ENCODE measurements around the gene HERPUD1. TPM values are rescaled to one million over a fixed set of nuclear protein-coding genes. Genes with fewer than 3 reads are reported as not detected.

HERPUD1 gene
- total and polyA plus RNA-seq, 8 donors: 78.2 to 298 (median 203) TPM

- intact Hi-C loops (cut with DNase I): loop anchor here in 2 of 3 donors (5.0 kb wide), 1 partner anchor 84 kb away; the partner anchor contains the start of gene SLC12A3 (in 2 of the 2)
Observed at GRCh38 chr16:56950881-56951771, 19.2 kb downstream of the HERPUD1 start.

GRCh38 chr16:56953006-56953405 lies 21.1 kb downstream of the HERPUD1 start:
- H3K36me3 ChIP-seq: no peaks in the 10 kb centered on the region
- no peaks in the 10 kb centered on the region for H3K9me3 ChIP-seq
- H3K27me3 ChIP-seq: no peaks in the 10 kb centered on the region
- DNase-seq (no peak), ATAC-seq (no peak), FAIRE-seq (no peak)
- no peak overlapping the region for H3K4me3 ChIP-seq
- 70 to 88% methylated on average over 6 of the region's 6 CpGs for WGBS, 2 donors
- TF ChIP-seq, protein P1, sequence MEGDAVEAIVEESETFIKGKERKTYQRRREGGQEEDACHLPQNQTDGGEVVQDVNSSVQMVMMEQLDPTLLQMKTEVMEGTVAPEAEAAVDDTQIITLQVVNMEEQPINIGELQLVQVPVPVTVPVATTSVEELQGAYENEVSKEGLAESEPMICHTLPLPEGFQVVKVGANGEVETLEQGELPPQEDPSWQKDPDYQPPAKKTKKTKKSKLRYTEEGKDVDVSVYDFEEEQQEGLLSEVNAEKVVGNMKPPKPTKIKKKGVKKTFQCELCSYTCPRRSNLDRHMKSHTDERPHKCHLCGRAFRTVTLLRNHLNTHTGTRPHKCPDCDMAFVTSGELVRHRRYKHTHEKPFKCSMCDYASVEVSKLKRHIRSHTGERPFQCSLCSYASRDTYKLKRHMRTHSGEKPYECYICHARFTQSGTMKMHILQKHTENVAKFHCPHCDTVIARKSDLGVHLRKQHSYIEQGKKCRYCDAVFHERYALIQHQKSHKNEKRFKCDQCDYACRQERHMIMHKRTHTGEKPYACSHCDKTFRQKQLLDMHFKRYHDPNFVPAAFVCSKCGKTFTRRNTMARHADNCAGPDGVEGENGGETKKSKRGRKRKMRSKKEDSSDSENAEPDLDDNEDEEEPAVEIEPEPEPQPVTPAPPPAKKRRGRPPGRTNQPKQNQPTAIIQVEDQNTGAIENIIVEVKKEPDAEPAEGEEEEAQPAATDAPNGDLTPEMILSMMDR (IDR thresholded peaks at IDR 0.05): no peak
- no peak overlapping the region for H3K27ac ChIP-seq
- H3K4me1 ChIP-seq: no peaks in the 10 kb centered on the region
- intact Hi-C loops (cut with DNase I): loop anchor here in 2 of 3 donors (5.0 kb wide), 1 partner anchor 86 kb away; the partner anchor contains the start of gene SLC12A3 (in 2 of the 2)

More at GRCh38 chr16:56950881-56951771, 19.2 kb downstream of the HERPUD1 start:
- H3K9me3 ChIP-seq: no peaks in the 10 kb centered on the region
- ATAC-seq (peak; percentile 55 to 84 (median 74)), FAIRE-seq (no peak), DNase-seq (peak; percentile 65 to 87 (median 74))
- no peaks in the 10 kb centered on the region for H3K36me3 ChIP-seq
- H3K27me3 ChIP-seq: no peaks in the 10 kb centered on the region
- 33 to 36% methylated on average over 15 of the region's 15 CpGs for WGBS, 2 donors
- H3K4me3 ChIP-seq: no peak overlapping the region
- TF ChIP-seq, protein P1 (IDR thresholded peaks at IDR 0.05): peak in 3 of 4 donors; percentile 38 to 55 (median 38)
- H3K4me1 ChIP-seq: peaks cover 0 to 4% (median 0%) of the 10 kb centered on the region in 3 donors
- H3K27ac ChIP-seq: peak overlapping the region in 1 of 4 donors; percentile 12

- WGBS, 2 donors: 87 to 97% methylated on average over 4 of the region's 4 CpGs
- Histone ChIP-seq H3K36me3 (no peaks in the 10 kb centered on the region), H3K27ac (no peak overlapping the region), H3K9me3 (no peaks in the 10 kb centered on the region), H3K4me1 (no peaks in the 10 kb centered on the region), H3K27me3 (no peaks in the 10 kb centered on the region), H3K4me3 (no peak overlapping the region)
- DNase-seq (no peak), ATAC-seq (no peak), FAIRE-seq (no peak)
- TF ChIP-seq, protein P1 (IDR thresholded peaks at IDR 0.05): no peak
- intact Hi-C loops (cut with DNase I): no loop called here
Observed at GRCh38 chr16:56956076-56956475, 24.1 kb downstream of the HERPUD1 start.

GRCh38 chr16:56956756-56957155 lies 24.8 kb downstream of the HERPUD1 start:
- intact Hi-C loops (cut with DNase I): no loop called here
- DNase-seq: no peak
- Histone ChIP-seq H3K4me1 (no peaks in the 10 kb centered on the region), H3K36me3 (no peaks in the 10 kb centered on the region), H3K27me3 (no peaks in the 10 kb centered on the region), H3K9me3 (no peaks in the 10 kb centered on the region), H3K4me3 (no peak overlapping the region), H3K27ac (no peak overlapping the region)
- WGBS, 2 donors: 60 to 64% methylated on average over 4 of the region's 4 CpGs
- no peak for FAIRE-seq
- TF ChIP-seq, protein P1 (IDR thresholded peaks at IDR 0.05): no peak
- no peak for ATAC-seq
